ENCODE data around the gene TEX35.

Gene TEX35

DNA sequence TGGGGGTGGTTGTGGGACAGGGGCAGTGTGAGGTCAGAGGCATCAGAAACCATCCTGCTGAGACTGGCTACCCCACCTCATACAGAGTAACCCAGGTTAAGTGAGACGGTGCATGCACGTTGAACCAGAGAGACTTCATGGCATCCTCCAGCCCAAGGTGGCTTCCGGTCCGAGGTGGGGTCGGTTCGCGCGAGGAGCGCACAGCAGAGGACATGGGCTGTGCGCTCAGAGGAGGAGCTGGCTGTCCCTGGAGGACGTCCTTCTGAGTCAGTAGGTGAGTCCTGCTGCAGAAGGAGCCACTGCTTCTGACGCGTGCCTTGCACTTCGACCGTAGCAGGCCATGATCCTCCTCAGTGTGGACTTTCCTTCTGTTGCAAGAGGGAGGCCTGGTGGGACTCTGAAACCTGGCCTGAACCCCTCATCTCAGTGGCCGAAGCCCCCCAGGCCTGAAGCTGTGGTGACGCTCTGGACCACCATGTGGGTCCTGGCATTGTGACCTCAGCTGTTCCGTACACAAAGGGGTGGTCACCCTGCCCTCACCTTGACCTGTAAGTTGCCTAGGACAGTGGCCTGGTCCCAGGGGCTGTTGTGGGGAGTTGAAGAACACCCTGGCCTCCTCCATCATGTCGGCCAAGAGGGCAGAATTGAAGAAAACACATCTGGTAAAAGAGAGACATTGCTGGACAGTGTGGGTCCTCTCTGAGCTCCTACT is at the start of gene TEX35:
TEX35 (plus strand) TSS at position 544 of the 712 bp plus-strand sequence; CDS start at position 624, 80 bp downstream.
- FAIRE-seq = no peak

DNA sequence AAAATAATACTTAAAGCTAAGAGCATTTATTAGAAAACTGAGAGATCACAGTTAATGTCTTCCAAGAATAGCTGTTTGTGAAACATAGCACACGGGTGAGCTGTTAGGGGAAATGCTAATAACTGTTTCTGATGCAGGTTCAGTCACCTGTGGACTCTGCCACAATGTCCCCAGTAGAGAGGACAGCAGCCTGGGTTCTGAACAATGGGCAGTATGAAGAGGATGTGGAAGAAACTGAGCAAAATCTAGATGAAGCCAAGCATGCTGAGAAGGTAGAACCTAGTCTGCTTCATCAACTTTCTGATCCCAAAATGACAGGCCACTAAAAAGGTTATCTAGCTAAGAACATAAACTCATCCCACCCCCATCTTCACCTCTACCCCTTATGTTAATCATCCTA is 48.8 kb upstream of the TEX35 start:
- FAIRE-seq = no peak

DNA sequence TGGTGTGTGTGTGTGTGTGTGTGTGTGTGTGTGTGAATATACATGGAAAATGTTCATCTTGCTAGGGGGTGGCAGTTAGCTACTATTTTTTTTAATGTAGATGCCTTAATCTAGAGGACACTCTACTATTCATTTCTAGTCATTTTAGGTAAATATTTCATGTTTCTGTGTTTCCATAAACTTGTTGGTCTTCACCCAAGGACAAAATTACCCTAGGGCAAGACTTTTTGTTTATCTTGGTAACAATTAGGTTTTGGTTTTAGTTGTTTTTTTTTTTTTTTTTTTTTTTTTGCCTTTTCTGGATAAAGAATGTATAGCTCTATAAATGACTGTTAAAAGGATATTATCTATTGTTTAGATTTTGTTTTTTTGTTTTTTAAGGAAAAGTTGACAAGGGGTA is 48.3 kb upstream of the TEX35 start:
- FAIRE-seq = no peak

DNA sequence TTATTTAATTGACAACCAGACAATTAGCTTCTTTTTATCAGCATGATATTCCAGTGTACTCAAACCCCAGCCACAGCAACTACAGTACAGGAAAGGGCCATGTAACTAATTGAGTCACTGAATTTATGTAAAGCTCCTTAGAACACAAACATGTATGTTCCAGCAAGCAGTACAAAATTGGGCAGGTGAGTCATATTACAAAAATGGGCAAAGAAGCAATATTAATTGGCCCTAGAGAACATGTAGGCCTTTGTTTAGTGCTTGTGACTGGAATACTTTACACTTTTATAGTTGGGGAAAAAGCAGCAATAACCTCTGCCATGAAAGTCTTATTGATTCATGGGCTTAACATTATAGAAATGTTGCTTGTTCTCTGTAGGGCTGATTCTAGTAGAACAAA is 47.9 kb upstream of the TEX35 start:
- FAIRE-seq = no peak

DNA sequence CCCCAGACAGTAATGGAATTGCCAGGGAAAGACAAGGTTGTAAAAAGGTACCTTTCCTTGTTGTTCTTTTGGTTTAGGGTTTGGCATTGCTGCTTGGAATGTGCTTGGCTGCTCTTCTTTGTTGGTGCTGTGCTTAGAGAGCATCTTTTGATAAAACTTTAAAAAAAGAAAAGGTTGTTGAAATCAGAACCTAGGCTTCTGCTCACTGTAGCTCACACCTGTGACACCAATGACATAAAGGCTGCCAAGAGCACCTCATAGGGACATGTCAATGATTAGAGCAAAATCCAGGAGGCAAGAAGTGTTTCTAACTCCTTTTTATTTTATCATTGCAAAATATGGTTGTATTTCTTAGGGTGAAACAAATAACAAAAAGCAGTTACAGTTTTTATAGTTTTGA is 45.1 kb upstream of the TEX35 start:
- no peak for FAIRE-seq

DNA sequence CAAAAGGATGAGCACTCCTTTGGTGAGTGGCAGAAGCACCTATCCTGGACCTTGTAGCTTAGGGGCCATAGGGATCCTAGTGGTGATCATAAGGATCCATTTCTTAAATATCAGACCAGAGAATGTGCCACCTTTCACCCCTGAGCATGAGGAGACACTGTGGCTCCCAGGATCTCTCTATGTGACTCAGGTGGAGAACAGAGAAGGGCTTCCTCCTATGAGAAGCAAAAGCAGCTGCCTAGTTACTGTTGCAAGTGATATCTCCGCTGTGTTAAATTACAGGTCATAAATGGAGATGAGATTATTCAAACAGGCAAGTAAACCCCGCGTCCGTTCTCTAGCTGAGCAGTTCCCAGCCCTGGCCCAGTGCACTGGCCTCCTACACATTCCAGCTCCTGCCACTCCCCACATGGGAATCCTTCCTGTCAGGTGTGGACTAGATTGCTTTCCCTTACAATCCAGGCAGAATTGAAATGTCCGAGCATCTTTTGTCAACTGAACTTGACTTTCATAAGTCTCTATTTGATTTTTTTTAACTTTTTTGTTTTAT is 42.4 kb upstream of the TEX35 start:
- no peak for FAIRE-seq

DNA sequence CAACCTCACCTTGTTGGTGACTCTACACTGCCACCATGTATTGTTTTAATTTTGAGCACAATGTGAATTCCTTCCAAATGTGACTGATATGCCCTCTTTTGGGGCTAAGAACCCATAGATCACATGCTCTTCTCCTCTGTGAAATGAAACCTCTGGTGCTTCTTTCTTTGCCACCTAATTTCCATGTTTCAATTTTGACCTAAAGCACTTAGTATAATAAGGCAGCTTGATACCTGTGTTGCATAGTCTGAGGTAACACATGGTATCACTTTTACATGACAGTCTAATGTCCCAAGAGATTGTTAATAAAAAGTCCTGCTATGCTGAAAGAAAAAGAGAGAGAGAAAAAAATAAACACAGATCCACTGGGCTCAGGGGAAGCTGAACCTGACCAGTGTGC is 40.4 kb upstream of the TEX35 start:
- FAIRE-seq = no peak

DNA sequence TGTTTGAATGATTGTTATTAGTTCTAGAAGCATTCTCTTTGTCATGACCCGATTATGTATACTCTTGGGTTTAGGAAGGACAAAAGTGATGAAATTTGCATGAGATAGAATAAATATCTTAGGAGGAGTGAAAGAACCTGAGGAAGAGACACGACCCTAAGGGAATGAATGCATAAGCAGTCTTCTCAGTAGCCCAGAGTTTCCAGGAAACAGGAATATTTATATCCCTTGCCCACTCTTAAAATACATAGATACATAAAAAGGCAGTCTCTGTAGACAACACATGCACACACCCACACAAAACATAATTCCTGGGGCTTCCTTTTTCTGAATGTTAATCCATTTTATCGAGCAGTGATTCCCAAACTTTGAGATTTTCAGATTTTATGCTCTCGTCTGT is 35.5 kb upstream of the TEX35 start:
- no peak for FAIRE-seq

DNA sequence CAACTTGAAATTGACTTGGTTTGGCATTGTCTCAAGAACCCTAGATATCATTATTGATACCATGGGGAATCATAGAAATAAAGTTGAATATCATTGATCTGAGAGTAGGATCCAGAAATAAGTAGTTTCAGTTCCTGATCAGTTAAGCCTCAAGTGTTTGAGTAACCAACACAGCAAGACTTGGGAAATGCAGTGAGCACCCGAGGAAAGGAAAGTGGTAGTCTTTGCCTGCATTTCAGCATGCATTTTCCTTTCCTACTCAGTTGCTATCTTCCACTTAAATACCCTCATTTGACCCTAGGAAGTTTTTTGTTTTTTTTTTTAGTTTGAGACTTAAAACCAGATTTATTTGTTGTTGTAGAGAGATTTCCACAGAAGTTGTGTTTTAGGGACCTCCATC is 35.1 kb upstream of the TEX35 start:
- no peak for FAIRE-seq

DNA sequence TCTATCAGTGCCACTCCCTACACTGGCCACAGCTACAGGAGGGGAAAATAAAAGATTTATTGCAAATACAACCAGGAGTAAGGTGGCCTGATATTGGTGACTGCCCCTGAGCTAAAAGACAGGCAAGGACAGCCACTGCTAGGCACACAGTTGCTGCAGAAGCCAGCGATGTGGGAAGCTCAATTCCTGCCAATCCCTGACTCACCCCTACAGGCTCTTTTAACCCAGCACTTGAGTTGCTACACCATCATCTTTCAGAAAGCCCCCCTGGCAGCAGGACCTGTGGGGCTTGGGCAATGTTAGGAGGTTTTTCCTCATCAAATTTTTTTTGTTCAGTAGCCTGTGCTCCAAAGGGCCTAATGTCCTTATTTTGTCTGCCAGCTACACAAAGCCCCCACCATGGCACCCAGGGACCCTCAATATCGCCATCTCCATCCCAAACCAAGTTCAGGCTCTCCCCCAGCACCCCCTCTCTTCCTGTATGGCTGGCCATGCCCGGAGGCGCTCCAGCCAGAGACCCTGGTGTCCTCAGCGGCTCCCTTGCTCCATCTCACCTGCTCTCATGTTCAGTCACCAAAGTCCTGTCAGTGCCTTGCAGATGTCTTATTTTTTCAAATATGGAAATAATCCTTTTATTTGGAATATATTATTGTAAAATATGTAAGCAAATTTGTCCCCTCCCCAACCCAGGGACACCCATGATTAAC is 29.5 kb upstream of the TEX35 start:
- FAIRE-seq = no peak

DNA sequence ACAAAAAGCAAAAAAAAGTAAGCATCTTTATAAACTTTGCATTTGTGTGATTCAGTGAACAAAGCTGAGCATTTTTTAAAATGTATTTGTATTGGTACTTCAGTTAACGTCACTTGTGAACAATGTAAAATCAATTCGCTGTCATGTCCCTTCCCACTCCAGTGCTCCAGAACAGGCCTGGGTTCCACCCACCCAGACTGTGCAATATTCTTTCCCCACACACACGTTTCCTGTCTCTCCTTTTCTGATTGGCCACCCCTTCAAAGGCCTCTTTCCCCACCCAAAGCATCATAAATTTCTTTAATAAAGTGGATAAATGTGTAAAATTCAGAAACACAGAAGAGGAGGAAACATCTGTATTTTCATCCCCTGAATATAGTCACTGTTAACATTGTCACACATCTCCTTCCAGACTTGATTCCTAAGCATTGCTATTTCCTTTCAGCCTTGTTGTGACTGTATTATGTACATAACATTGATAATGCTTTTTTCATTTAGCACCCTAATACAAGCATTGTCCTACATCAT is 28.1 kb upstream of the TEX35 start:
- no peak for FAIRE-seq

DNA sequence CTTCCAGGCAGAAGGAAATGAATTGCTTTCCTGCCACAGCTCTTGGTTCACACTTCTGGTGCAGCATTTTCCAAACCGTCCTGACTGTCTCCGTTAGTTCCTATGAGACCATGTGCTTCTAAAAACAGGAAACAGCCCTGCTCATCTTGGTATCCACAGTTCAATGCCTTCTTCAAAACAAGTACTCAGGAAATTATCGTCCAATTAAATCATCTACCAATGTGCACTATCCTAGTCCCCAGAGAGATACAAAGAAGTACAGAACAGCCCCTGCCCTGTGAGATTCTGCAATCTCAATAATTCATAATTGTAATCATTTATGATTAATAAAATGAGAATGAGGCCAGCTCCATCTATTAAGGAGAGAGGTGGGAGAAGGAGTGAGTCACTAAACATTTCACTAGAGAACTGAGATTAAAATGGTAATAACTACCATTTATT is 27.3 kb upstream of the TEX35 start:
- FAIRE-seq = no peak

DNA sequence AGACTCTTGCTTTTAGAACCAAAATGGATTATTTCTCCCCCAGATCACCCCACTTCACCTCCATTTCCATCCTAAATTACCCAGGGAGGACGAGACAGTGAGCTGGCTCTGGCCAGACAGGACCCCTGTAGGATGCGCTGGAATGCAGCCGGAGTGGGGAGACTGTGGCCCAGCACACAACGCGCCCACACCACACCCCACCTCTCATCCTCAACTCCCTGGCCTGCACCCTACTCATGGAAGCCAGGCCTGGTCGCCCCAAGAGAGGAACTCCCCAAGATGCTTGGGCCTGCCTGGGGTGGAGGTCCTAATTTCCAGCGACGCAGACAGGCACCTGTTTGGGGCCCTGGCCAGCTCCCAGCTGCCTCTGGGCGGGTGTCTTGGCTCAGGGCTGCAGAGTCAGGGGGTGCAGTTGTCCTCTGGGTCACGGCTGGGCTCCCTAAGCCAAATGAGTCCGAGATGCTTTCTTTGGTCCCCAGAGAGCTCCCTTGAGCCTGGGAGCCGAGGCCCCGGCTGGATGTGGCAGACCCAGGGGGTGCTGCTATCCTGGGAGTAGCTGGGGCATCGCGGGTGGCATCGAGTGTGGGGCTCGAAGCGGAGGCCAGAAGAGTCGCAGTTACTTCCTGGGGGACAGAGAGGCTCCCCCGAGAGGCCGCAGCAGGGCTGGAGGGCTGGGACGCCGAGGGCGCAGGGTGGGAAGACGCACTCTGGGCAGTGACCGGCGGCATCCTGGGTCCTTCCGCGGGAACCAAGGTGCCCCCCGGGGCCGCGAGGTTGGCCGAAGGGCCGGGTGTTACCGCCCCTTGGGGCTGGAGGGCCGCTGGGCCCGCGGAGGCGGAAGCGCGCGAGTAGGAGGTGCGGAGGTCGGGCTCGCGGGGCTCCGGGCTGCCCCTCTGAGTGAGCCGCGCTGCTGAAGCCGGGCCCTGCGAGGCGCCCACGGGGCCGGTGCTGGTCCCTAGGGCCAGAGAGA is 26.5 kb upstream of the TEX35 start:
- FAIRE-seq = no peak

DNA sequence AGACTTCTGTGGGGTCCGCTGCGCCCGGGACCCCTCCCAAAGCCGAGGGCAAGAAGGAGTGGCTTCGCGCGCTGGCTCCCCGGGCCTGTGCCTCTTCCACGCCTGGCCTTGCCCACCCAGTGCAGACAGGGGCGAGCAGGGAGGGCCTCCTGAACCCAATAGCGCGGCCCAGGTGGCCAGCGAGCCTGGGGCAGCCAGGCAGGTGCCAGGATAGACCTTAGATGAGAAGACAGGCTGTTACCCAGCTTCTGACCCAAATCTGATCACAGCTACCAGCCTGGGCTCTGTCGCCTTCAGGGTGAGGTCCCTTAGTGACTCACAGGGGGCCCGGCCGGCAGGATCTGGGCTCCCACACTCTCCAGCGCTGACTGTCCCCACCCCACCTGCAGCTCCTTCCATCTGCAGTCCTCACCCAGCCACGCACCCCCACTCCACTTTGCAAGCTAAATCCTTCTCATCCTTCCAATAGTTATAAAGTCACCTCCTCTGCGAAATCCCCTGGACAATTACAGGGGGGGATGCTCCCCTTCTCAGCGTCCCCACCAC is 25.8 kb upstream of the TEX35 start:
- no peak for FAIRE-seq

DNA sequence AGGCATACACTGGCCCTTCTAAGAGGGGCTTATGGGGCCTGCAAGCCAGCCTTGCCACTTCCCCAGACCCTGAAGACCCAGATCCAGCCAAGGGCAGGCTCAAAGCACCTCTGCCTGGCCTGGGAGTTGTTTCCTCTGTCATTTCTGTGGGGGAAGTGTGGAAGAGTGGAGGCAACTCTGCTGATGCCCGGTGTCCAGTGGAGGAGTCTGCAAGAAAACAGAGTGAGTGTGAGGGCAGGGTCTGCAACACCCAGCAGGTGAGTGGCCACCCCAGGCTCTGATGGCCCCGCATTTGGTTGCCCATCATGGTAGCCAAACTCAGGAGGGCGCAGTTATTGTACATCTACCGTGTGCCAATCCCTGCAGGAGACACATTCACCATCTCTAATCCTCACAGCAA is 24.5 kb upstream of the TEX35 start:
- no peak for FAIRE-seq

DNA sequence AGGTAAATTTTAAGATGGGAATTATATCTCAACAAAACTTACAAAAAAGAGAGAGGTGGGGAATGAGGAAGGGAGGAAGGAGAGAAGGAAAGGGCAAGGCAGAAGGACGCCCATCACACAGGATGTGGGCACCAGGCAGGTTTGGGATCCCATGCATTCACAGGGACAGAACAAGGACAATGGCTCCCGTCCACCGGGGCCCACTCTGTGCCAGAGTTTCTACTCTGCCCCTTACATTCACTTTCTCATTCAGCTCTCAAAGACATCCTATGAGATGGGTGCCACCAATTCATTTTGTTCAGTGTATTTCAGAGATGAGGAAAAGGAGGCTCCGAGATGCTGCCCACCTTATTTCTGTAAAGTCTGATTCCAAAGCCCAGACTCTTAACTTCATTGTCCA is 23.5 kb upstream of the TEX35 start:
- FAIRE-seq = no peak

DNA sequence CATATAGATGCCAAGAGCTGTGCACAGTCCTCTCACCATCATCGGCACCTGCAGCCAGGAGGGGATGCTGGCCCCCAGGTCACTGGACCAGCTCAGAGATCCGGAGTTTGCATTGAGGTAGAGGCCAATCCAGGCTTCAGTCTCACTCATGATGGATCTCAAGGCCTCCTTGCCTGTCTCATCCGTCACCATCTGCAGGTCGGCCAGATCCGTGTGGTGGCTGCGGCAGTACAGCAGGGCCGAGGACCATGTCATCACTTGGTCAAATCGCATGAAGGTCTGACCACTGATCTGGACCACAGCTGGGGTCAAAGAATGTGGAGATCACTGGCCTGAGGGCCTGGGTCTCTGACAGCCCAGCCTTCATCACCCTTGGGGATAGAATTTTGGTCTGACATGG is 22.8 kb upstream of the TEX35 start:
- no peak for FAIRE-seq

DNA sequence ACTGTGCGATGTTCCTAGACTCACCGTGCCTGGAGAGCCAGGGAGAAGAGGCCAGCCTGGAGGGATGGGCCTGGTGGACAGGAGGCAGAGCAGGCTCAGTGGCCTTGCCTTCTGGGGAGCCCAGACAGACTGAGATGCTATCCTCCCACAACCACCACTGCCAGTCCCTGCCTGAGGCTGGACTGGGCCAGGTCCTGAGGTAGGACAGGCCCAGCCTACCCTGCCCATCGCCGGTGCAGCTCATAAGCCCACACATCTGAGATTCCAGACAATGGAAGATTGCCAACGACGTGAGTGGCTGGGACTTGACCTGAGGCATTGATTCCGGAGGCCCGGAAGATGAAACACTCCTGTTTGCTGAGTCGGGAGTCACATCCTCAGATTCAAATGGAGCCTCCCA is 21.9 kb upstream of the TEX35 start:
- FAIRE-seq = no peak

DNA sequence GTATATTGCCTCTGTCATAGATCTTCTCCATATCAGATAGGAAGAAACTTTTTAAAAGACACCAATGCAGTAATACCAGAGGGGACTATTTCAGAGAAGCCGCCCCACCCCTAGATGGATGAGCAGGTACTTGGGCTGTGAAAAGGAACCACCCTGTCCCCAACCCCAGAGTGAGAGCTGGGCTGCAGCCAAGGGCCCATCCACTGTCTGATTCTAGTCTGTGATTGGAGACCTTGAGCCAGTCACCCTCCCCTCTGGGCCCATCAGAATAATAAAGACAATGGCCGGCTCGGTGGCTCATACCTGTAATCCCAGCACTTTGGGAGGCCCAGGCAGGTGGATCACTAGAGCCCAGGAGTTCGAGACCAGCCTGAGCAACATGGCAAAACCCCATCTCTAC is 21.2 kb upstream of the TEX35 start:
- FAIRE-seq = no peak

DNA sequence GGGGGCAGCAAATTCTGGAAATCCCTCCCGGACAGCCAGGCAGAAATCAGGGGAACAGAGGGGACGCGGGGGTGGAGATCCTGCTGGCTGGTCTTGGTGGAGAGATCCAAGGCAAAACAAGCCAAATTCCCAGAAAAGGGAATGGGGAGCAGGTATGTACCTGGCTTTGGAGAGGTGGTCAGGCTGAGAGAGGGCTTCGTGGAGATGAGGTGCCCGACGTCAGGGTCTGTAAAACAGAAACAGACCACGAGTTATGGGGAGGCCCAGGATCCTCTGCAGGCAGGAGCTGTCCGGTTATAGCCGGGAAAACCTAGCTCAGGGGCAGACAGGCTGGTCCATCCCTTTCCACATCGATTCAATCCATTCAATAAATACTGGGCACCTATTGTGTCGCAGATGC is 20.6 kb upstream of the TEX35 start:
- no peak for FAIRE-seq

DNA sequence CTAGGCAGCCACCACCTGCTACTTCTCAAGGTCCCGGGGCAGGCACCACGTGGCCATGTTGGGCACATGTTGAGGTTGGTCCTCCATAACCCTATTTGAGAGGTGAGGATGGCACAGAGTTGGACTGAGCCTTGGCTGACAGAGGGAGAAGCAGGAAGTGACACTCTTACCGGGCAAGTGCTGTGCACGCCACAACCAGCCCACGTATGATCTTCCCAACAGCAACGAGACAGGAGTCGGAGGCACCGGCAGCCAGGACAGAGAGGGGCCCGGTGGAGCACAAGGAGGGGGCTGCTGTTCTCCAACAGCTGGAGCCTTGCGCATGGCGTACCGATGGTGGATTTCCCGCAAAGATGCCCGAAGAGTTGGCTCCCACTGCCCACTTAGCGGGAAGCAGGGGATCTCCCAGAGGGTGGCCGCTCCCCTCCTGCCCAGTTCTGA is 19.6 kb upstream of the TEX35 start:
- FAIRE-seq = no peak

DNA sequence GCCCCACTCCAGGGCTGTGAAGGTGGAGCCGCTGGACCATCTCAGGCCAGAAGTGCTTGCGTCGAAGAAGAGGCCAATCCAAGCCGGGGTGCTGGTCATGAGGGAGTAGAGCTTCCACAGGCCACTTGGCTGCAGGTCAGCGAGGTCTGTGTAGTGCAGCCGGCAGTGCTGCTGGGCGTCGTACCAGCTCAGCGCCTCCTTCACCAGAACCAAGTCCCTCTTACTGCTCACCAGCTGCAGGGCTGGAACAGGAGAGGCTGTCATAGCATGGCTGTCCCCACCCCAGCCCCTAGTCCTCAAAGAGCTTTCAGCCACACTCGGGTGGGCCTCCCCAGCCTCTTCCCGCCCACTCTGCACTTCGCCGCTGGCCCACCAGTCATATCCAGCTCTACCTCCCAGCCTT is 18.3 kb upstream of the TEX35 start:
- no peak for FAIRE-seq

DNA sequence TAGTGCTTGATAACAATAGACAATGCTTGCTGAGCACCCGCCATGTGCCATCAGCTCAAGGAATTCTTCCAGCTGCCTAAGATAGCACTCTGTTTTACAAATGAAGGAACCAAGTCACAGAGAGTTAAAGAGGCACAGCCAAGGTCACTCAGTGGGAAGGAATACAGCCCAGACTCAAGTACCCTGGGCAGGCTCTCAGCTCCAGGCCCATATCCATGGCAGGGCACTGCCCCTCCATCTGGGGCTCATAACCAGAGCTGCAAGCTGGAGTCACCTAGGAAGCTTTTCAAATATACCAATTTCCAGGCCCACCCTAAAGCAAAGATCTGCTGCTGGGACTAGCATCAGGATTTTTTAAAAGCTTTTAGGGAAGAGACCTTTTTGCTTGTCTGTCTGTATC is 17.8 kb upstream of the TEX35 start:
- no peak for FAIRE-seq

Data from G401.6 (cell line).